Activated CD8-positive, alpha-beta T cell treated with anti-CD3 and anti-CD28 coated beads for 36 hours (primary cell): ENCODE data around the gene PAPPA2. TPM values are rescaled to one million over a fixed set of nuclear protein-coding genes. Genes with fewer than 3 reads are reported as not detected.

Experiments
- ATAC-seq: fragments of 200-7000 bp; cut with Tn5 transposase; one replicate; pipeline ENCODE4 v1.10.0; 2021; ENCODE audit warnings: mild to moderate bottlenecking, moderate library complexity
- CTCF ChIA-PET: fragments of 350-600 bp; sonication (Branson Sonifier 250); formaldehyde crosslinking; loops from one replicate; lab custom pipeline; 2021; ENCODE audit warnings: antibody characterized with exemption; lab: Charles Lee
- POLR2A ChIA-PET: fragments of 350-600 bp; sonication (Branson Sonifier 250); formaldehyde crosslinking; loops from one replicate; lab custom pipeline; 2021; ENCODE audit warnings: antibody characterized with exemption; lab: Charles Lee
- DNase-seq: peaks from one replicate; pipeline ENCODE4 v3.0.0-alpha.2; 2020
- H3K27ac Mint-ChIP-seq: one replicate; pipeline ENCODE4 v1.8.0; 2021; ENCODE audit warnings: mild to moderate bottlenecking, mixed read lengths
- H3K27me3 Mint-ChIP-seq: one replicate; pipeline ENCODE4 v1.8.0; 2021; ENCODE audit warnings: mixed read lengths
- H3K36me3 Mint-ChIP-seq: one replicate; pipeline ENCODE4 v1.8.0; 2021; ENCODE audit warnings: low read depth, mixed read lengths
- H3K4me1 Mint-ChIP-seq: one replicate; pipeline ENCODE4 v1.8.0; 2021; ENCODE audit warnings: low read depth, mixed read lengths
- H3K4me3 Mint-ChIP-seq: one replicate; pipeline ENCODE4 v1.8.0; 2021; ENCODE audit warnings: mild to moderate bottlenecking, moderate library complexity, mixed read lengths
- H3K9me3 Mint-ChIP-seq: one replicate; pipeline ENCODE4 v1.8.0; 2021; ENCODE audit warnings: mixed read lengths
- CTCF ChIP-seq: fragments of 200-600 bp; IDR thresholded peaks from one replicate; pipeline ENCODE4 v1.8.0; 2022; ENCODE audit warnings: antibody characterized with exemption, mild to moderate bottlenecking
- intact Hi-C: fragments of 100-400 bp; cut with micrococcal nuclease; formaldehyde crosslinking; loops from one replicate; pipeline ENCODE4 v1.10.0; 2022
- total RNA-seq, 2 experiments: library from RNA; stranded (reverse); gene quantifications; one replicate each; pipeline ENCODE4 v1.2.3, GENCODE V29; 2021

The PAPPA2 gene
- total RNA-seq, 2 experiments from 2014 or later, result 0.07 to 0.13 TPM

DNA sequence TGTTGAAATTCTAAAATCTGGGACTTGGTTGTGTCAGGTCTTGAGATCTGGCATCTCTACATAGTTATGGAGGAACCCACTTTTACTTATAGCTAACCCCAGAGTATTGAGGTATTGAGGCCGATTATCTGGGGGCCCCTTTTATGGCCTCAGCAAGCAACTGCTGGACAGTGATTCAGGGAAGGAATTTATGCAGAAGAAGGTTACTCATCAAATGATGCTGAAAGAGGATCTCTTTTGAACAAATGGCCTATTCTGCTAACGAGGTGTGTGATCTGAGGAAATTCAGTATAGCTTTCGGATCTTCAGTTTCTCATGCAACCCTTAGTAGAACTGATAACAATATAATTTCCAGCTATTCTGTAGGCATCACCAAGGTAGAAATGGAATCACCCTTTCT is 239.9 kb downstream of the PAPPA2 start:
- TF ChIP-seq CTCF, result no peak
- no peaks in the 10 kb centered on the region for H3K9me3 Mint-ChIP-seq
- H3K27me3 Mint-ChIP-seq, result peaks cover 3% of the 10 kb centered on the region
- CTCF ChIA-PET, result no interaction called here
- ATAC-seq (no peak), DNase-seq (no peak)
- intact Hi-C loops, result no loop called here
- POLR2A ChIA-PET, result no interaction called here
- H3K4me1 Mint-ChIP-seq, result no peaks in the 10 kb centered on the region
- no peak overlapping the region for H3K4me3 Mint-ChIP-seq
- H3K27ac Mint-ChIP-seq, result no peak overlapping the region
- H3K36me3 Mint-ChIP-seq, result no peaks in the 10 kb centered on the region

DNA sequence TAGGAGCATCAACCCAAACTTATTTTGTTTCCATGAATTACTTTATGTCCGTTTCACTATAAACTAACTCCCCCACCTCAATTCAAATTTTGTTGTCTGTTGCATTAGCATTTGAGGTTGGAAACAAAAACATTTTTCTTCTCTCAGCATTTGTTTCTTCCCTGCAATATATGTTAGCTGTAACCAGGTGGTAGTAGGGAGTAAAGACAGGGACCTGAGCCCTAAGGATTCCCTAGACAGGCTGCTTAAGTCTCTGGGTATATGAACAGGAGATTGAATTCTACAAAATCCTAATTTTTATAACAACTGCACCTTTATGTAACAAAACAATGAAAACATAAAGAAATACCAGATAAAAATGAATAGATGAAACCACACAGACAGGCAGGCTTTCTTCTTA is 242.6 kb downstream of the PAPPA2 start:
- Mint-ChIP-seq H3K27me3 (peaks cover 2% of the 10 kb centered on the region), H3K9me3 (no peaks in the 10 kb centered on the region), H3K36me3 (no peaks in the 10 kb centered on the region), H3K4me3 (no peak overlapping the region), H3K4me1 (no peaks in the 10 kb centered on the region), H3K27ac (no peak overlapping the region)
- DNase-seq (no peak), ATAC-seq (no peak)
- no peak for TF ChIP-seq CTCF
- ChIA-PET CTCF (interaction anchor here (1.3 to 2.0 kb wide), 2 partner anchors 13 to 193 kb away, joined by 3 to 5 read pairs; no protein-coding TSS in a partner anchor), POLR2A (interaction anchor here (0.7 kb wide), 1 partner anchor 172 kb away, joined by 4 read pairs; no protein-coding TSS in a partner anchor)
- intact Hi-C loops, result no loop called here

DNA sequence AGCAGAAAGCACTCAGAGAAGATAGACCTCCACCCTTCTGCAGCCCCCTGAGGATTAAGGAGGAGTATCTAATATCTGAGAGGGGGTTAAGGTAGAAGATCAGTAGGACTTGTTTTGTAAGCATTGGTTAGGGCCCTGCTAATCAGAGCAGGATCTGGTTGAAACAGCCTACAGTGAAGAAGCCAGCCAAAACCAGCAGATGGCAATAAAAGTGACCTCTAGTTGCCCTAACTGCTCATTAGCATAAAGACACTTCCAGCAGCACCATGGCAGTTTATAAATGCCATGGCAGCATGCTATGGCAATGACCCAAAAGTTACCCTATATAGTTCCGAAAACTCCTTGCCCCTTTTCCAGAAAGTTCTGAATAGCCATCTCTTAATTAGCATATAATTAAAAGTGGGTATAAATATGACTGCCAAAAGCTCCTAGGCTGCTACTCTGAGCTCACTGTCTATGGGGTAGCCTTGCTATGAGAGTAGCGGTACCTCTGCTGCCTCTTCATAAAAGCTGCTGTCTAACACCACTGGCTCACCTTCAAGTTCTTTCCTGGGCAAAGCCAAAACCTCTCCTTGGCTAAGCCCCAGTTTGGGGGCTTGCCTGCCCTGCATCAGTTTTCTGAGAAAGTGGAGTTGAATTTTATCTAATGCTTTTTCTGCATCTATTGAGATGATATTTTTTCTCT is 254.2 kb downstream of the PAPPA2 start:
- no peak for DNase-seq
- H3K36me3 Mint-ChIP-seq, result no peaks in the 10 kb centered on the region
- CTCF ChIA-PET, result no interaction called here
- no peak for ATAC-seq
- no peak overlapping the region for H3K27ac Mint-ChIP-seq
- no peak for TF ChIP-seq CTCF
- H3K4me1 Mint-ChIP-seq, result no peaks in the 10 kb centered on the region
- no peaks in the 10 kb centered on the region for H3K9me3 Mint-ChIP-seq
- no peak overlapping the region for H3K4me3 Mint-ChIP-seq
- POLR2A ChIA-PET, result no interaction called here
- intact Hi-C loops, result no loop called here
- H3K27me3 Mint-ChIP-seq, result peaks cover 1% of the 10 kb centered on the region

- H3K27me3 Mint-ChIP-seq, result peaks cover 1% of the 10 kb centered on the region
- H3K4me3 Mint-ChIP-seq, result no peak overlapping the region
- no peaks in the 10 kb centered on the region for H3K4me1 Mint-ChIP-seq
- intact Hi-C loops, result no loop called here
- H3K36me3 Mint-ChIP-seq, result no peaks in the 10 kb centered on the region
- no peak for TF ChIP-seq CTCF
- H3K9me3 Mint-ChIP-seq, result peaks cover 1% of the 10 kb centered on the region
- no peak overlapping the region for H3K27ac Mint-ChIP-seq
- ATAC-seq (no peak), DNase-seq (no peak)
- ChIA-PET POLR2A (no interaction called here), CTCF (no interaction called here)
Observed at GRCh38 chr1:176719447-176719846, 256.5 kb downstream of the PAPPA2 start.

DNA sequence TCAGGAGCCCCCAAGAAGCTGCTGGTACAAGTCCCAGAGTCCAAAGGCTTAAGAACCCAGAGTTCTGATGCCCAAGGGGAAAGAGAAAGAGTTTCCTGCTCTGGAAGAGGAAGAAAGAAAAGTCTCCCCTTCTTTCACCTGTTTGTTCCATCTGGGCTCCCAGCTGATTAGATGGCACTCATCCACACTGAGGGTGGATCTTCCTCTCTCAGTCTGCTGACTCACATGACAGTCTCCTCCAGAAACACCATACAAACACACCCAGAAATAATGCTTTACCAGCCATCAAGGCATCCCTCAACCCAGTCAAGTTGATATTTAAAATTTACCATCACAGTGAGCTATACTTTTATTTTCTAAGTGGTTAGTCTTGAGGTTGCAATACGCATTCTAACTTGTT is 257.9 kb downstream of the PAPPA2 start:
- Mint-ChIP-seq H3K4me1 (no peaks in the 10 kb centered on the region), H3K9me3 (peaks cover 1% of the 10 kb centered on the region), H3K36me3 (no peaks in the 10 kb centered on the region), H3K27me3 (peaks cover 1% of the 10 kb centered on the region), H3K27ac (no peak overlapping the region), H3K4me3 (no peak overlapping the region)
- intact Hi-C loops, result no loop called here
- ChIA-PET POLR2A (no interaction called here), CTCF (no interaction called here)
- ATAC-seq (no peak), DNase-seq (no peak)
- TF ChIP-seq CTCF, result no peak
